Heart left ventricle (tissue), 13 donors: ENCODE measurements around the gene PRKG1.

Experiments
- CTCF ChIP-seq, 12 donors: fragments of 200-600 bp; sonication (generic) in 4 of 12; IDR thresholded peaks; one replicate each; pipeline versions ENCODE4 v1.5.0 to v1.8.0; 2018 to 2022; ENCODE audit warnings: antibody characterized with exemption in 12 of 12, mild to moderate bottlenecking in 5 of 12
- POLR2A ChIP-seq, 2 donors: fragments of 450-650 bp; IDR thresholded peaks; one replicate each; pipeline ENCODE4 v1.6.1; 2017; ENCODE audit warnings: antibody characterized with exemption in 2 of 2, mild to moderate bottlenecking in 2 of 2, moderate library complexity in 2 of 2
- donor health status: ischemic (EF 13 %, LVEDD 7.1; RV severe dilation, severe dysfunction).
- donor health status: DM: no; HTN: yes; CAD: no.
- donor health status: DM: no; HTN: no; CAD: no.
- donor health status: ischemic (EF 25% LVEDD 6.9; RV normal size, moderate dysfunction).
- donor health status: ischemic (EF 25% LVEDD 5.7; RV mildly dilated, moderate dysfunction).
- donor health status: ischemic (EF 35%, LVEDD 5.7; RV mildly dilated, moderate dysfunction).
- donor health status: nonischemic (EF 11% LVEDD 7.7; RV severe dilation, severe dysfunction).
- donor health status: DM: yes; HTN: yes; CAD: no.
- donor health status: PGD.
- donor health status: ischemic (EF 29% LVEDD 5.4; RV normal size, mild dysfunction).
- donor health status: nonischemic (EF 23%, LVEDD 6.1; RV moderate dilation, normal function).

- no peak for TF ChIP-seq CTCF (IDR thresholded peaks at IDR 0.05)
- TF ChIP-seq POLR2A (IDR thresholded peaks at IDR 0.05) = no peak
Measured at GRCh38 chr10:51057925-51058324, 16.4 kb upstream of the PRKG1 start.
